NB4 (cell line): ENCODE results near the gene CCL4L2.

Experiments
- POLR2A ChIP-seq: IDR thresholded peaks from 2 replicates; pipeline ENCODE4 v1.6.1; 2011; ENCODE audit warnings: mild to moderate bottlenecking; ENCODE audit not compliant: insufficient read length; ENCODE audit errors: extremely low read depth
- TF ChIP-seq, protein P1 (sequence below): IDR thresholded peaks from one replicate; pipeline ENCODE4 v1.5.1; 2012; ENCODE audit warnings: low read depth, low read length

DNA sequence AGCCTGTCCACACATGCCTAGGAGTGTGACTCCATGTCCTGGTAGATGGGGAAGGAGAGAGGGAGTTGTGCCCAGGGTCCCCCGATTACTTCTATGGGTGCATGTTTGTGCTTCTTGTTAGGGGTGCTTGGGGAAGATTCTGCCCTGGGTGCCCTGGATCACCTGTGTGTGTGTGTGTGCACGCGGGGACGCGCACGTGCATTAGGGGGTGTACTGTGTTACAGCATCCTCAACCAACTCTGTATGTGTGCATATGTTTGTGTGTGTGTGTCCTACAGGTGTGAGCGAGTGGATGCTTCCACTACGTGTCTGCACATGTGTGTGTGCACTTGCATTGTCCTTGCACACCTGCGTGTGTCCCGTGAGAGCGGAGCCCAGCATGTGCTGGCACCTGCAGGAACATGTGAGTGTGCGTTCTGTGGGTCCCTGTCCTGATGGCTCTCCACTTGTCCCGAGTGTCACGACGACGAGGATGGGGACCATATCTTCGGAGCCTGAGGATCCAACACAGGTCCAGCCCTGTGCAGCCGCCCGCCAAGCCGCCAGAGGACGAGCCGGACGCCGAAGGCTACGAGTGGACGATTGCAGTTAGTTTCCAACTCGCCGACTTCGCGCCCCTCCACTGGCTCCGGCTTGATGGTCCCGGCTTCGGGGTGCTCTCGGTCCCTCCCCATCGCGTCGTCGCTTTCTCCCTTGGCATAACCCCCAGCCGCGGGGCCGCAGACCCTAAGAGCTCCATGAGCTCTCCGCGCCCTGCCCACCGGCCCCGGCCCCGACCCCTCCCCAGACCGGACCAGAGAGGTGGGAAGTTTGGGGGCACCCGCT is 28.5 kb upstream of the CCL4L2 start:
- TF ChIP-seq, protein P1, sequence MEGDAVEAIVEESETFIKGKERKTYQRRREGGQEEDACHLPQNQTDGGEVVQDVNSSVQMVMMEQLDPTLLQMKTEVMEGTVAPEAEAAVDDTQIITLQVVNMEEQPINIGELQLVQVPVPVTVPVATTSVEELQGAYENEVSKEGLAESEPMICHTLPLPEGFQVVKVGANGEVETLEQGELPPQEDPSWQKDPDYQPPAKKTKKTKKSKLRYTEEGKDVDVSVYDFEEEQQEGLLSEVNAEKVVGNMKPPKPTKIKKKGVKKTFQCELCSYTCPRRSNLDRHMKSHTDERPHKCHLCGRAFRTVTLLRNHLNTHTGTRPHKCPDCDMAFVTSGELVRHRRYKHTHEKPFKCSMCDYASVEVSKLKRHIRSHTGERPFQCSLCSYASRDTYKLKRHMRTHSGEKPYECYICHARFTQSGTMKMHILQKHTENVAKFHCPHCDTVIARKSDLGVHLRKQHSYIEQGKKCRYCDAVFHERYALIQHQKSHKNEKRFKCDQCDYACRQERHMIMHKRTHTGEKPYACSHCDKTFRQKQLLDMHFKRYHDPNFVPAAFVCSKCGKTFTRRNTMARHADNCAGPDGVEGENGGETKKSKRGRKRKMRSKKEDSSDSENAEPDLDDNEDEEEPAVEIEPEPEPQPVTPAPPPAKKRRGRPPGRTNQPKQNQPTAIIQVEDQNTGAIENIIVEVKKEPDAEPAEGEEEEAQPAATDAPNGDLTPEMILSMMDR = no peak
- no peak for TF ChIP-seq POLR2A
